Umbilical cord (tissue), 2 donors: Measurements from ENCODE around the gene PGLYRP4. TPM values are rescaled to one million over a fixed set of nuclear protein-coding genes. Genes with fewer than 3 reads are reported as not detected.
"Not testable (repeated sequence)": the region's sequence is repeated elsewhere in the genome, so short reads cannot be mapped to it uniquely, and the experiment has no call there.

Experiments
- DNase-seq: peaks from one replicate; pipeline ENCODE4 v3.0.0-alpha.2; 2015; ENCODE audit warnings: low spot score
- total RNA-seq: library from RNA; depleted of rRNA; stranded (reverse); fragments of >200 nt; gene quantifications from one replicate; pipeline ENCODE4 v1.2.3, GENCODE V29; 2014; ENCODE audit warnings: low replicate concordance; ENCODE audit not compliant: insufficient read depth

The PGLYRP4 gene
- total RNA-seq, 1 donor from 2014 or later, result 0.48 TPM

- no peak for DNase-seq
Measured at GRCh38 chr1:153340356-153340755, 8.3 kb downstream of the PGLYRP4 start.

- DNase-seq, result no peak
Measured at GRCh38 chr1:153339802-153340201, 8.8 kb downstream of the PGLYRP4 start.

GRCh38 chr1:153337980-153338853 is 10.4 kb downstream of the PGLYRP4 start:
- DNase-seq, result no peak

GRCh38 chr1:153336650-153337049 is 12.0 kb downstream of the PGLYRP4 start:
- DNase-seq, result no peak

GRCh38 chr1:153333902-153334301 is 14.7 kb downstream of the PGLYRP4 start:
- DNase-seq, result no peak

GRCh38 chr1:153324912-153325311 is 23.7 kb downstream of the PGLYRP4 start:
- no peak for DNase-seq

GRCh38 chr1:153322568-153322967 is 26.1 kb downstream of the PGLYRP4 start:
- DNase-seq, result no peak

- not testable (repeated sequence) for DNase-seq
Measured at GRCh38 chr1:153318145-153318544, 30.5 kb downstream of the PGLYRP4 start.

- not testable (repeated sequence) for DNase-seq
Measured at GRCh38 chr1:153316013-153316412, 32.6 kb downstream of the PGLYRP4 start.

GRCh38 chr1:153314388-153314787 is 34.3 kb downstream of the PGLYRP4 start:
- not testable (repeated sequence) for DNase-seq

GRCh38 chr1:153313288-153313687 is 35.4 kb downstream of the PGLYRP4 start:
- no peak for DNase-seq

GRCh38 chr1:153312570-153313186 is 36.0 kb downstream of the PGLYRP4 start, which contains the start of gene PGLYRP3:
Gene PGLYRP3, minus strand, starts transcription at chr1:153312952. Its CDS starts 2,287 bp downstream, at chr1:153310665.
- no peak for DNase-seq

- no peak for DNase-seq
Measured at GRCh38 chr1:153310526-153310925, 38.1 kb downstream of the PGLYRP4 start.

- DNase-seq, result no peak
Measured at GRCh38 chr1:153309441-153309840, 39.2 kb downstream of the PGLYRP4 start.

GRCh38 chr1:153308540-153308939 is 40.1 kb downstream of the PGLYRP4 start:
- DNase-seq, result no peak

- no peak for DNase-seq
Measured at GRCh38 chr1:153307221-153307600, 41.4 kb downstream of the PGLYRP4 start.

GRCh38 chr1:153306303-153307220 is 42.1 kb downstream of the PGLYRP4 start:
- DNase-seq, result no peak

GRCh38 chr1:153305682-153306081 is 43.0 kb downstream of the PGLYRP4 start:
- no peak for DNase-seq

GRCh38 chr1:153302308-153302707 is 46.3 kb downstream of the PGLYRP4 start:
- no peak for DNase-seq

- no peak for DNase-seq
Measured at GRCh38 chr1:153293851-153294250, 54.8 kb downstream of the PGLYRP4 start.

- no peak for DNase-seq
Measured at GRCh38 chr1:153293480-153293775, 55.2 kb downstream of the PGLYRP4 start.
